Measurements from ENCODE around the gene MRPL28.

The MRPL28 gene

GRCh38 chr16:322476-323143, 47.7 kb downstream of the MRPL28 start:
- DNase-seq, result no peak
- H3K9me3 Mint-ChIP-seq, result no peaks in the 10 kb centered on the region
- peak overlapping the region; percentile 83 for H3K27ac Mint-ChIP-seq
- peaks cover 4% of the 10 kb centered on the region for H3K27me3 Mint-ChIP-seq (ENCODE audit: low read depth, poor library complexity)
- no peak overlapping the region for H3K4me3 Mint-ChIP-seq
- no peak for TF ChIP-seq CTCF (IDR thresholded peaks at IDR 0.05)
- peaks cover 29% of the 10 kb centered on the region for H3K4me1 Mint-ChIP-seq
- peaks cover 13% of the 10 kb centered on the region for H3K36me3 Mint-ChIP-seq (ENCODE audit: low read depth)

GRCh38 chr16:321532-321931, 48.8 kb downstream of the MRPL28 start:
- no peak for TF ChIP-seq CTCF (IDR thresholded peaks at IDR 0.05)
- H3K27ac Mint-ChIP-seq, result peak overlapping the region; percentile 68
- H3K4me3 Mint-ChIP-seq, result no peak overlapping the region
- peaks cover 13% of the 10 kb centered on the region for H3K36me3 Mint-ChIP-seq (ENCODE audit: low read depth)
- H3K4me1 Mint-ChIP-seq, result peaks cover 29% of the 10 kb centered on the region
- no peak for DNase-seq
- peaks cover 4% of the 10 kb centered on the region for H3K27me3 Mint-ChIP-seq (ENCODE audit: low read depth, poor library complexity)
- H3K9me3 Mint-ChIP-seq, result no peaks in the 10 kb centered on the region

- TF ChIP-seq CTCF (IDR thresholded peaks at IDR 0.05), result no peak
- Mint-ChIP-seq H3K27ac (no peak overlapping the region), H3K4me1 (peaks cover 29% of the 10 kb centered on the region), H3K9me3 (no peaks in the 10 kb centered on the region), H3K4me3 (no peak overlapping the region), H3K27me3 (ENCODE audit: low read depth, poor library complexity) (peaks cover 4% of the 10 kb centered on the region), H3K36me3 (ENCODE audit: low read depth) (peaks cover 13% of the 10 kb centered on the region)
- no peak for DNase-seq
These were observed 50.1 kb downstream of the MRPL28 start for GRCh38 chr16:320206-320605.

GRCh38 chr16:318628-319027, 51.7 kb downstream of the MRPL28 start:
- Mint-ChIP-seq H3K9me3 (no peaks in the 10 kb centered on the region), H3K27ac (peak overlapping the region; percentile 53), H3K4me3 (no peak overlapping the region), H3K36me3 (ENCODE audit: low read depth) (peaks cover 19% of the 10 kb centered on the region), H3K4me1 (peaks cover 21% of the 10 kb centered on the region), H3K27me3 (ENCODE audit: low read depth, poor library complexity) (peaks cover 4% of the 10 kb centered on the region)
- peak; percentile 33 for DNase-seq
- TF ChIP-seq CTCF (IDR thresholded peaks at IDR 0.05), result peak; percentile 21

- Mint-ChIP-seq H3K27me3 (ENCODE audit: low read depth, poor library complexity) (peaks cover 2% of the 10 kb centered on the region), H3K4me1 (peaks cover 18% of the 10 kb centered on the region)
These were observed 52.8 kb downstream of the MRPL28 start for GRCh38 chr16:317583-317982.

More at GRCh38 chr16:317583-317982, 52.8 kb downstream of the MRPL28 start:
- no peak for DNase-seq
- TF ChIP-seq CTCF (IDR thresholded peaks at IDR 0.05), result no peak
- no peaks in the 10 kb centered on the region for H3K9me3 Mint-ChIP-seq
- H3K27ac Mint-ChIP-seq, result no peak overlapping the region
- peaks cover 19% of the 10 kb centered on the region for H3K36me3 Mint-ChIP-seq (ENCODE audit: low read depth)
- no peak overlapping the region for H3K4me3 Mint-ChIP-seq
